Adrenal gland (tissue), 5 donors: ENCODE results near the gene FAM50A.

Experiments
- CTCF ChIP-seq, 6 experiments: fragments of 450-650 bp in 4 of 6; fragments of 200-600 bp in 2 of 6; sonication (generic) in 1 of 6; IDR thresholded peaks; 1 replicate in 5 of 6; 2 replicates in 1 of 6; pipeline versions ENCODE4 v1.5.1 to v1.8.0; 2016 to 2021; ENCODE audit warnings: antibody characterized with exemption in 6 of 6, mild to moderate bottlenecking in 2 of 6, moderate library complexity in 1 of 6
- POLR2A ChIP-seq, 2 donors: fragments of 450-650 bp; IDR thresholded peaks; one replicate each; pipeline ENCODE4 v1.6.1; 2017; ENCODE audit warnings: antibody characterized with exemption in 2 of 2, mild to moderate bottlenecking in 2 of 2, moderate library complexity in 1 of 2
- donor health status: DM: no; HTN: no; CAD: no.

- TF ChIP-seq CTCF (IDR thresholded peaks at IDR 0.05) (no peak), POLR2A (IDR thresholded peaks at IDR 0.05) (peak; percentile 10 to 31)
Measured at GRCh38 chrX:154401045-154401799, 42.7 kb upstream of the FAM50A start.
